Tibial nerve (tissue), 3 donors: ENCODE data around the gene CTSS.

Experiments
- CTCF ChIP-seq, 5 experiments: fragments of 200-600 bp in 3 of 5; fragments of 450-650 bp in 2 of 5; sonication (generic) in 3 of 5; IDR thresholded peaks; one replicate each; pipeline ENCODE4 v1.5.1; 2016 to 2019; ENCODE audit warnings: antibody characterized with exemption in 5 of 5, mild to moderate bottlenecking in 3 of 5, moderate library complexity in 2 of 5
- POLR2A ChIP-seq, 2 donors: fragments of 450-650 bp; IDR thresholded peaks; one replicate each; pipeline ENCODE4 v1.6.1; 2017; ENCODE audit warnings: antibody characterized with exemption in 2 of 2, mild to moderate bottlenecking in 2 of 2, moderate library complexity in 2 of 2

GRCh38 chr1:150789396-150789795 lies 23.8 kb upstream of the CTSS start:
- TF ChIP-seq CTCF (IDR thresholded peaks at IDR 0.05) (no peak), POLR2A (IDR thresholded peaks at IDR 0.05) (no peak)
